ENCODE measurements around the gene BPI.
"Not testable (repeated sequence)": the region's sequence is repeated elsewhere in the genome, so short reads cannot be mapped to it uniquely, and the experiment has no call there.

The BPI gene

GRCh38 chr20:38278763-38279162 is 25.2 kb upstream of the BPI start:
- TF ChIP-seq MAX (IDR thresholded peaks at IDR 0.05; ENCODE audit: low read depth, low read length) (no peak), CTCF (IDR thresholded peaks at IDR 0.05; ENCODE audit: low read depth, low read length) (no peak), POLR2A (IDR thresholded peaks at IDR 0.05; ENCODE audit: extremely low read depth, insufficient read length) (no peak)
- DNase-seq (ENCODE audit: low read depth) = peak; percentile 67
- H3K4me3 ChIP-seq (ENCODE audit: low read depth, low read length) = no peak overlapping the region

- not testable (repeated sequence) for DNase-seq (ENCODE audit: low read depth); H3K4me3 ChIP-seq (ENCODE audit: low read depth, low read length)
Measured at GRCh38 chr20:38281176-38281915, 22.6 kb upstream of the BPI start.

GRCh38 chr20:38283236-38283635 is 20.7 kb upstream of the BPI start:
- DNase-seq (ENCODE audit: low read depth) = no peak
- no peak overlapping the region for H3K4me3 ChIP-seq (ENCODE audit: low read depth, low read length)
- TF ChIP-seq MYC (IDR thresholded peaks at IDR 0.05; ENCODE audit: low read depth, low read length) (no peak), MAX (IDR thresholded peaks at IDR 0.05; ENCODE audit: low read depth, low read length) (no peak), CTCF (IDR thresholded peaks at IDR 0.05; ENCODE audit: low read depth, low read length) (no peak), POLR2A (IDR thresholded peaks at IDR 0.05; ENCODE audit: extremely low read depth, insufficient read length) (no peak)

- not testable (repeated sequence) for H3K4me3 ChIP-seq (ENCODE audit: low read depth, low read length); DNase-seq (ENCODE audit: low read depth)
Measured at GRCh38 chr20:38284066-38284650, 19.8 kb upstream of the BPI start.

GRCh38 chr20:38284893-38285444 is 19.0 kb upstream of the BPI start:
- no peak overlapping the region for H3K4me3 ChIP-seq (ENCODE audit: low read depth, low read length)
- TF ChIP-seq CTCF (IDR thresholded peaks at IDR 0.05; ENCODE audit: low read depth, low read length) (no peak), MYC (IDR thresholded peaks at IDR 0.05; ENCODE audit: low read depth, low read length) (no peak), POLR2A (IDR thresholded peaks at IDR 0.05; ENCODE audit: extremely low read depth, insufficient read length) (no peak), MAX (IDR thresholded peaks at IDR 0.05; ENCODE audit: low read depth, low read length) (no peak)
- no peak for DNase-seq (ENCODE audit: low read depth)

GRCh38 chr20:38286586-38287531 is 17.1 kb upstream of the BPI start:
- peak; percentile 86; the same call in 1 of the 2 replicates for TF ChIP-seq MYC (IDR thresholded peaks at IDR 0.05; ENCODE audit: low read depth, low read length)
- TF ChIP-seq MAX (IDR thresholded peaks at IDR 0.05; ENCODE audit: low read depth, low read length) = peak; percentile 92
- no peak for TF ChIP-seq CTCF (IDR thresholded peaks at IDR 0.05; ENCODE audit: low read depth, low read length)
- TF ChIP-seq POLR2A (IDR thresholded peaks at IDR 0.05; ENCODE audit: extremely low read depth, insufficient read length) = no peak
- peak; percentile 79 for DNase-seq (ENCODE audit: low read depth)
- H3K4me3 ChIP-seq (ENCODE audit: low read depth, low read length) = no peak overlapping the region
